H1 (cell line): ENCODE measurements around the gene MAF.

Experiments used
- CHD1 ChIP-seq: IDR thresholded peaks from 2 replicates; pipeline ENCODE4 v1.6.1; 2012; ENCODE audit warnings: low read depth, low read length, improper control_type of control experiment
- CHD2 ChIP-seq: IDR thresholded peaks from 2 replicates; pipeline ENCODE4 v1.6.1; 2012; ENCODE audit warnings: low read length, improper control_type of control experiment
- EZH2 ChIP-seq: fragments of 200-600 bp; sonication (generic); IDR thresholded peaks from 2 replicates; pipeline ENCODE4 v1.7.1; 2012; ENCODE audit warnings: low read depth, mild to moderate bottlenecking, moderate library complexity, low read length, inconsistent platforms; ENCODE audit not compliant: severe bottlenecking
- HDAC2 ChIP-seq, 2 experiments: fragments of 300-600 bp in 1 of 2; sonication (generic) in 1 of 2; IDR thresholded peaks; 2 replicates each; pipeline ENCODE4 v1.6.1; 2011 to 2012; ENCODE audit warnings: low read depth in 2 of 2, low read length in 2 of 2, mild to moderate bottlenecking in 2 of 2, moderate library complexity in 2 of 2, borderline replicate concordance in 1 of 2, inconsistent platforms in 1 of 2
- POLR2A ChIP-seq, 2 experiments: IDR thresholded peaks; 1 replicate in 1 of 2; 2 replicates in 1 of 2; pipeline ENCODE4 v1.6.1; 2011; ENCODE audit warnings: low read depth in 2 of 2, low read length in 2 of 2, mild to moderate bottlenecking in 2 of 2; ENCODE audit errors: control extremely low read depth in 1 of 2
- RFX5 ChIP-seq: IDR thresholded peaks from 2 replicates; pipeline ENCODE4 v1.6.1; 2011; ENCODE audit warnings: low read depth, low read length, improper control_type of control experiment, borderline replicate concordance
- SP1 ChIP-seq: IDR thresholded peaks from 2 replicates; pipeline ENCODE4 v1.6.1; 2011; ENCODE audit warnings: low read depth, low read length
- SUZ12 ChIP-seq: fragments of 200-600 bp; sonication (generic); IDR thresholded peaks from 2 replicates; pipeline ENCODE4 v1.6.1; 2012; ENCODE audit warnings: mild to moderate bottlenecking, inconsistent platforms, low read length, moderate library complexity, mixed read lengths
- TF ChIP-seq, protein P1 (sequence below), 3 experiments: IDR thresholded peaks; 1 replicate in 2 of 3; 2 replicates in 1 of 3; pipeline versions ENCODE4 v1.5.1 to v1.6.1; 2011; ENCODE audit warnings: low read length in 3 of 3, mild to moderate bottlenecking in 3 of 3, inconsistent platforms in 2 of 3, low read depth in 1 of 3, moderate library complexity in 1 of 3; ENCODE audit not compliant: insufficient read depth in 1 of 3; ENCODE audit errors: control extremely low read depth in 1 of 3

- TF ChIP-seq, protein P1, sequence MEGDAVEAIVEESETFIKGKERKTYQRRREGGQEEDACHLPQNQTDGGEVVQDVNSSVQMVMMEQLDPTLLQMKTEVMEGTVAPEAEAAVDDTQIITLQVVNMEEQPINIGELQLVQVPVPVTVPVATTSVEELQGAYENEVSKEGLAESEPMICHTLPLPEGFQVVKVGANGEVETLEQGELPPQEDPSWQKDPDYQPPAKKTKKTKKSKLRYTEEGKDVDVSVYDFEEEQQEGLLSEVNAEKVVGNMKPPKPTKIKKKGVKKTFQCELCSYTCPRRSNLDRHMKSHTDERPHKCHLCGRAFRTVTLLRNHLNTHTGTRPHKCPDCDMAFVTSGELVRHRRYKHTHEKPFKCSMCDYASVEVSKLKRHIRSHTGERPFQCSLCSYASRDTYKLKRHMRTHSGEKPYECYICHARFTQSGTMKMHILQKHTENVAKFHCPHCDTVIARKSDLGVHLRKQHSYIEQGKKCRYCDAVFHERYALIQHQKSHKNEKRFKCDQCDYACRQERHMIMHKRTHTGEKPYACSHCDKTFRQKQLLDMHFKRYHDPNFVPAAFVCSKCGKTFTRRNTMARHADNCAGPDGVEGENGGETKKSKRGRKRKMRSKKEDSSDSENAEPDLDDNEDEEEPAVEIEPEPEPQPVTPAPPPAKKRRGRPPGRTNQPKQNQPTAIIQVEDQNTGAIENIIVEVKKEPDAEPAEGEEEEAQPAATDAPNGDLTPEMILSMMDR (IDR thresholded peaks at IDR 0.05; ENCODE audit: control extremely low read depth in 1 of 3, insufficient read depth in 1 of 3, low read depth in 1 of 3, low read length in 3 of 3) = no peak
- TF ChIP-seq CHD2 (no peak), RFX5 (no peak), POLR2A (IDR thresholded peaks at IDR 0.05; ENCODE audit: control extremely low read depth in 1 of 2, low read depth in 2 of 2, low read length in 2 of 2) (no peak), SP1 (no peak), EZH2 (no peak), HDAC2 (IDR thresholded peaks at IDR 0.05; ENCODE audit: borderline replicate concordance in 1 of 2, low read depth in 2 of 2, low read length in 2 of 2) (no peak), SUZ12 (no peak), CHD1 (no peak)
Measured at GRCh38 chr16:79618692-79619050, 18.1 kb upstream of the MAF start.
